B cell (primary cell): ENCODE data around the gene DLGAP3. TPM values are rescaled to one million over a fixed set of nuclear protein-coding genes. Genes with fewer than 3 reads are reported as not detected.

Source experiments
- ATAC-seq: fragments of 200-7000 bp; cut with Tn5 transposase; one replicate; pipeline ENCODE4 v1.10.0; 2021; ENCODE audit warnings: low read depth, mild to moderate bottlenecking, moderate number of reproducible peaks, moderate library complexity
- CTCF ChIA-PET: fragments of 350-600 bp; sonication (Branson Sonifier 250); formaldehyde crosslinking; loops from one replicate; lab custom pipeline; 2021; ENCODE audit warnings: antibody characterized with exemption, inconsistent platforms; lab: Charles Lee
- POLR2A ChIA-PET: fragments of 350-600 bp; sonication (Branson Sonifier 250); formaldehyde crosslinking; loops from one replicate; lab custom pipeline; 2021; ENCODE audit warnings: antibody characterized with exemption; lab: Charles Lee
- DNase-seq: peaks from one replicate; pipeline ENCODE4 v3.0.0; 2013
- H2AFZ ChIP-seq: 2 replicates; pipeline ENCODE4 v1.6.1; 2012; ENCODE audit warnings: mild to moderate bottlenecking, low read depth, low read length; ENCODE audit not compliant: insufficient read depth, poor library complexity, severe bottlenecking
- H3K27ac ChIP-seq, 2 donors: 1 replicate in 1 of 2; 2 replicates in 1 of 2; pipeline ENCODE4 v1.5.1; 2012 to 2013; ENCODE audit warnings: low read length in 2 of 2, mild to moderate bottlenecking in 2 of 2, moderate library complexity in 1 of 2
- H3K27me3 ChIP-seq, 4 experiments: fragments of 200-600 bp in 1 of 4; sonication (generic) in 1 of 4; replicated peaks in 1 of 4; 1 replicate in 2 of 4; 2 replicates in 2 of 4; pipeline versions ENCODE4 v1.6.1 to v1.7.0; 2013 to 2016; ENCODE audit warnings: low read length in 3 of 4, mild to moderate bottlenecking in 2 of 4, mixed read lengths in 1 of 4, moderate library complexity in 1 of 4; ENCODE audit not compliant: insufficient read depth in 4 of 4, control insufficient read depth in 3 of 4; ENCODE audit errors: control extremely low read depth in 1 of 4
- H3K36me3 ChIP-seq, 2 experiments: replicated peaks in 1 of 2; 1 replicate in 1 of 2; 2 replicates in 1 of 2; pipeline versions ENCODE4 v1.6.1 to v1.7.1; 2013; ENCODE audit warnings: low read length in 1 of 2; ENCODE audit not compliant: insufficient read depth in 2 of 2, control insufficient read depth in 1 of 2; ENCODE audit errors: control extremely low read depth in 1 of 2, extremely low read depth in 1 of 2
- H3K4me1 ChIP-seq, 2 donors: fragments of 200-600 bp in 1 of 2; sonication (generic) in 1 of 2; 1 replicate in 1 of 2; 2 replicates in 1 of 2; pipeline versions ENCODE4 v1.5.1 to v1.6.1; 2013 to 2017; ENCODE audit warnings: low read length in 2 of 2; ENCODE audit not compliant: control insufficient read depth in 2 of 2, insufficient read depth in 2 of 2
- H3K4me2 ChIP-seq: replicated peaks from 2 replicates; pipeline ENCODE3; 2012; ENCODE audit warnings: mild to moderate bottlenecking, low read depth, low read length; ENCODE audit not compliant: poor library complexity, severe bottlenecking
- H3K4me3 ChIP-seq, 5 experiments: fragments of 200-600 bp in 1 of 5; sonication (generic) in 1 of 5; 1 replicate in 3 of 5; 2 replicates in 2 of 5; pipeline versions ENCODE4 v1.5.1 to v1.7.0; 2011 to 2016; ENCODE audit warnings: low read length in 4 of 5, mild to moderate bottlenecking in 4 of 5, low read depth in 2 of 5, control low read depth in 1 of 5, moderate library complexity in 1 of 5; ENCODE audit not compliant: insufficient read depth in 1 of 5; ENCODE audit errors: control extremely low read depth in 1 of 5, extremely low read depth in 1 of 5
- H3K79me2 ChIP-seq: fragments of 200-600 bp; sonication (generic); one replicate; pipeline ENCODE4 v1.6.0; 2016; ENCODE audit warnings: low read length; ENCODE audit not compliant: control insufficient read depth, insufficient read depth
- H3K9ac ChIP-seq: fragments of 200-600 bp; sonication (generic); 2 replicates; pipeline ENCODE4 v1.6.1; 2017; ENCODE audit warnings: mild to moderate bottlenecking, low read length, moderate library complexity
- H3K9me3 ChIP-seq, 3 donors: one replicate each; pipeline versions ENCODE4 v1.6.1 to v1.7.1; 2013; ENCODE audit warnings: low read length in 2 of 3; ENCODE audit not compliant: control insufficient read depth in 2 of 3, insufficient read depth in 1 of 3; ENCODE audit errors: control extremely low read depth in 1 of 3
- H4K20me1 ChIP-seq: 2 replicates; pipeline ENCODE4 v1.6.0; 2012; ENCODE audit warnings: mild to moderate bottlenecking, low read length; ENCODE audit not compliant: insufficient read depth, control insufficient read depth, poor library complexity, severe bottlenecking
- H3K27ac Mint-ChIP-seq: one replicate; pipeline ENCODE4 v1.8.0; 2021; ENCODE audit warnings: mixed read lengths
- H3K27me3 Mint-ChIP-seq: one replicate; pipeline ENCODE4 v1.8.0; 2021; ENCODE audit warnings: mixed read lengths
- H3K4me1 Mint-ChIP-seq: one replicate; pipeline ENCODE4 v1.8.0; 2021; ENCODE audit warnings: mixed read lengths
- H3K4me3 Mint-ChIP-seq: one replicate; pipeline ENCODE4 v1.8.0; 2021; ENCODE audit warnings: mixed read lengths
- H3K9me3 Mint-ChIP-seq: one replicate; pipeline ENCODE4 v1.8.0; 2022; ENCODE audit warnings: mixed read lengths; ENCODE audit not compliant: insufficient read depth
- CTCF ChIP-seq: fragments of 200-600 bp; IDR thresholded peaks from one replicate; pipeline ENCODE4 v1.8.0; 2022; ENCODE audit warnings: antibody characterized with exemption, mild to moderate bottlenecking
- EZH2 ChIP-seq: IDR thresholded peaks from 2 replicates; pipeline ENCODE4 v1.6.1; 2012; ENCODE audit warnings: borderline replicate concordance, low read depth, mild to moderate bottlenecking, moderate library complexity, low read length; ENCODE audit not compliant: insufficient read depth, poor library complexity, severe bottlenecking
- WGBS: methylation state at CpG from one replicate; pipeline ENCODE4 v1.1.5; 2013; ENCODE audit warnings: missing lambda C conversion rate; ENCODE audit not compliant: insufficient coverage; 5-methylcytosine and 5-hydroxymethylcytosine counted together
- intact Hi-C: fragments of 100-400 bp; cut with micrococcal nuclease; formaldehyde crosslinking; loops from one replicate; pipeline ENCODE4 v1.10.0; 2022
- polyA plus RNA-seq: library from polyadenylated mRNA; depleted of rRNA; stranded (reverse); fragments of >200 nt; gene quantifications from 2 replicates; pipeline ENCODE4 v1.2.3, GENCODE V29; 2012
- total RNA-seq, 2 donors: library from RNA; stranded (reverse); fragments of 120-200 nt in 1 of 2; gene quantifications; 1 replicate in 1 of 2; 2 replicates in 1 of 2; pipeline versions ENCODE4 v1.2.3 to v1.2.4, GENCODE V29; 2013 to 2022

DLGAP3 gene
- total and polyA plus RNA-seq, 2 donors (not counting 1 experiment from before 2014, with no cell fraction given), result 2.3 to 2.4 TPM

GRCh38 chr1:34930702-34931071 lies 1.2 kb upstream of the DLGAP3 start:
- peaks cover 3% of the 10 kb centered on the region for H3K79me2 ChIP-seq
- Mint-ChIP-seq H3K9me3 (no peaks in the 10 kb centered on the region), H3K4me1 (peaks cover 12% of the 10 kb centered on the region), H3K27me3 (peaks cover 9% of the 10 kb centered on the region), H3K27ac (no peak overlapping the region), H3K4me3 (peak overlapping the region; percentile 68)
- H3K27me3 ChIP-seq, result peaks cover 0 to 27% (median 11%) of the 10 kb centered on the region in 4 experiments
- ChIA-PET POLR2A (no interaction called here), CTCF (no interaction called here)
- H3K9me3 ChIP-seq, result no peaks in the 10 kb centered on the region
- no peak for TF ChIP-seq EZH2
- TF ChIP-seq CTCF, result no peak
- H3K27ac ChIP-seq, result no peak overlapping the region
- H4K20me1 ChIP-seq, result no peaks in the 10 kb centered on the region
- H3K4me2 ChIP-seq, result peak overlapping the region; percentile 91
- no peak overlapping the region for H3K4me3 ChIP-seq
- DNase-seq (no peak), ATAC-seq (no peak)
- WGBS, result no CpG with 5 or more reads among the region's 5 CpGs
- intact Hi-C loops, result no loop called here
- peaks cover 17 to 21% of the 10 kb centered on the region in 2 donors for H3K4me1 ChIP-seq
- peak overlapping the region; percentile 54 for H2AFZ ChIP-seq
- no peak overlapping the region for H3K9ac ChIP-seq
- H3K36me3 ChIP-seq, result no peaks in the 10 kb centered on the region

GRCh38 chr1:34929853-34930701 lies 627 bp upstream of the DLGAP3 start:
- ChIA-PET CTCF (no interaction called here), POLR2A (no interaction called here)
- Histone ChIP-seq H3K27me3 (peaks cover 0 to 31% (median 11%) of the 10 kb centered on the region in 4 experiments), H2AFZ (peak overlapping the region; percentile 54), H3K27ac (no peak overlapping the region), H3K9me3 (peaks cover 0 to 4% (median 0%) of the 10 kb centered on the region in 3 donors), H3K36me3 (no peaks in the 10 kb centered on the region), H3K4me3 (peak overlapping the region in 4 of 5 experiments; percentile 30 to 70 (median 62)), H3K4me1 (peaks cover 20 to 24% of the 10 kb centered on the region in 2 donors), H3K9ac (peak overlapping the region; percentile 60), H3K79me2 (peaks cover 5% of the 10 kb centered on the region), H3K4me2 (peak overlapping the region; percentile 91), H4K20me1 (no peaks in the 10 kb centered on the region)
- no peak for TF ChIP-seq CTCF
- peak; percentile 90 for TF ChIP-seq EZH2
- ATAC-seq, result no peak
- H3K4me3 Mint-ChIP-seq, result peak overlapping the region; percentile 68
- peak; percentile 39 for DNase-seq
- H3K4me1 Mint-ChIP-seq, result peaks cover 17% of the 10 kb centered on the region
- H3K27me3 Mint-ChIP-seq, result peaks cover 10% of the 10 kb centered on the region
- intact Hi-C loops, result no loop called here
- WGBS, result 3% methylated on average over 50 of the region's 61 CpGs
- no peak overlapping the region for H3K27ac Mint-ChIP-seq
- no peaks in the 10 kb centered on the region for H3K9me3 Mint-ChIP-seq
